DOHH2 (cell line): ENCODE data around the gene GAK.
"Not testable (repeated sequence)": the region's sequence is repeated elsewhere in the genome, so short reads cannot be mapped to it uniquely, and the experiment has no call there.

Source experiments
- H3F3A ChIP-seq: fragments of 200-600 bp; sonication (generic), shearing (Covaris generic); 2 replicates; pipeline ENCODE4 v1.6.0; 2016; ENCODE audit warnings: antibody characterized with exemption, mild to moderate bottlenecking; ENCODE audit not compliant: control insufficient read depth, insufficient read depth
- H3K27ac ChIP-seq: fragments of 200-600 bp; sonication (generic); 2 replicates; pipeline ENCODE4 v1.5.1; 2014; ENCODE audit warnings: low read depth, mild to moderate bottlenecking, low read length, moderate library complexity
- H3K27me3 ChIP-seq: fragments of 200-600 bp; sonication (generic); 2 replicates; pipeline ENCODE4 v1.6.1; 2014; ENCODE audit warnings: mild to moderate bottlenecking, low read length, mixed read lengths; ENCODE audit not compliant: control insufficient read depth
- H3K36me3 ChIP-seq: fragments of 200-600 bp; sonication (generic); 2 replicates; pipeline ENCODE4 v1.6.1; 2014; ENCODE audit warnings: mild to moderate bottlenecking, low read length, moderate library complexity, mixed read lengths; ENCODE audit not compliant: control insufficient read depth
- H3K4me1 ChIP-seq: fragments of 200-600 bp; sonication (generic); 2 replicates; pipeline ENCODE4 v1.6.1; 2014; ENCODE audit warnings: mild to moderate bottlenecking, low read length, mixed read lengths; ENCODE audit not compliant: control insufficient read depth
- H3K4me2 ChIP-seq: fragments of 200-600 bp; sonication (generic); 2 replicates; pipeline ENCODE4 v1.6.0; 2014; ENCODE audit warnings: mild to moderate bottlenecking, low read length, moderate library complexity
- H3K4me3 ChIP-seq: fragments of 200-600 bp; sonication (generic); 2 replicates; pipeline ENCODE4 v1.5.1; 2014; ENCODE audit warnings: mild to moderate bottlenecking, low read length, mixed read lengths
- H3K79me2 ChIP-seq: fragments of 200-600 bp; sonication (generic); 2 replicates; pipeline ENCODE4 v1.6.1; 2014; ENCODE audit warnings: mild to moderate bottlenecking, low read length, mixed read lengths; ENCODE audit not compliant: control insufficient read depth
- H3K9me2 ChIP-seq: fragments of 200-600 bp; sonication (generic); replicated peaks from 2 replicates; pipeline ENCODE4 v1.6.1; 2014; ENCODE audit warnings: mild to moderate bottlenecking, low read length, mixed read lengths; ENCODE audit not compliant: control insufficient read depth
- H3K9me3 ChIP-seq: fragments of 200-600 bp; sonication (generic); 2 replicates; pipeline ENCODE4 v1.6.1; 2014; ENCODE audit warnings: antibody characterized with exemption, low read length, mixed read lengths; ENCODE audit not compliant: control insufficient read depth, insufficient read depth
- H4K20me1 ChIP-seq: fragments of 200-600 bp; sonication (generic); 2 replicates; pipeline ENCODE4 v1.6.0; 2014; ENCODE audit warnings: low read depth, mild to moderate bottlenecking, antibody characterized with exemption, low read length, moderate library complexity; ENCODE audit not compliant: control insufficient read depth, insufficient read depth
- CTCF ChIP-seq: fragments of 200-600 bp; sonication (generic); IDR thresholded peaks from one replicate; pipeline ENCODE4 v1.5.1; 2014; ENCODE audit warnings: antibody characterized with exemption, mild to moderate bottlenecking, low read depth, low read length; ENCODE audit not compliant: poor library complexity, severe bottlenecking
- EZH2phosphoT487 ChIP-seq: fragments of 200-600 bp; sonication (generic); IDR thresholded peaks from 2 replicates; pipeline ENCODE4 v1.6.1; 2017; ENCODE audit warnings: borderline replicate concordance, mild to moderate bottlenecking, antibody characterized with exemption, low read length, moderate library complexity, mixed read lengths

Gene GAK

GRCh38 chr4:925171-925570, 6.9 kb downstream of the GAK start:
- Histone ChIP-seq H3K79me2 (peaks cover 81% of the 10 kb centered on the region), H3K27ac (no peak overlapping the region), H3K4me2 (no peak overlapping the region), H3K9me2 (no peaks in the 10 kb centered on the region), H3K36me3 (0 out of 2 replicates have a peak, but pooled peaks cover 3% of the 10 kb centered on the region), H3K9me3 (no peaks in the 10 kb centered on the region), H3K4me3 (no peak overlapping the region), H3K27me3 (no peaks in the 10 kb centered on the region), H3F3A (peaks cover 29% of the 10 kb centered on the region), H4K20me1 (peaks cover 21% of the 10 kb centered on the region), H3K4me1 (peaks cover 50% of the 10 kb centered on the region)
- TF ChIP-seq EZH2phosphoT487 (no peak), CTCF (no peak)

GRCh38 chr4:924107-925096, 7.7 kb downstream of the GAK start:
- Histone ChIP-seq H3K27ac (no peak overlapping the region), H3K36me3 (0 out of 2 replicates have a peak, but pooled peaks cover 3% of the 10 kb centered on the region), H3K4me3 (no peak overlapping the region), H3K9me3 (no peaks in the 10 kb centered on the region), H3K79me2 (peaks cover 81% of the 10 kb centered on the region), H3K4me1 (peaks cover 44% of the 10 kb centered on the region), H3F3A (peaks cover 26% of the 10 kb centered on the region), H3K9me2 (no peaks in the 10 kb centered on the region), H3K27me3 (no peaks in the 10 kb centered on the region), H4K20me1 (peaks cover 21% of the 10 kb centered on the region), H3K4me2 (no peak overlapping the region)
- no peak for TF ChIP-seq EZH2phosphoT487
- TF ChIP-seq CTCF = no peak

DNA sequence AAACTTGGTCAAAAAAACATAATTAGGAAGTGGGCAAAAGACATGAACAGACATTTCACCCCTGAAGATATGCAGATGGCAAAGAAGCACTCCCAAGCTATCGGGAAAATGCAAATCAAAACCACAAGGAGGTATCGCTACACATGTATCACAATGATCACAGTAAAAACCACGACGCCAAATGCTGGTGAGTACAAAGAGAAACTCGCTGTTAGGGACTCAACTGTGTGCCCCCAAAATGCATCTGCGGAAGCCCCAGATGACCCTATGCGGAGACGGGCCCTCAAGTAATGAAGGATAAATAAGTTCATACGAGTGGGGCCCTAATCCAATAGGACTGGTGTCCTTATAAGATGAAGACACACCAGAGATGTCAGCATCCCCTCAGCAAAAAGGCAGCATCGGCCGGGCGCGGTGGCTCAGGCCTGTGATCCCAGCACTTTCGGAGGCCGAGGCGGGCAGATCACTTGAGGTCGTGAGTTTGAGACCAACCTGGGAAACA, 10.2 kb downstream of the GAK start:
- H3F3A ChIP-seq = peaks cover 26% of the 10 kb centered on the region
- peak overlapping the region; percentile 69 for H3K27ac ChIP-seq
- no peaks in the 10 kb centered on the region for H3K9me2 ChIP-seq
- H3K4me2 ChIP-seq = peak overlapping the region; percentile 72
- H3K36me3 ChIP-seq = peaks cover 3% of the 10 kb centered on the region; the same call in 1 of the 2 replicates
- peaks cover 20% of the 10 kb centered on the region for H4K20me1 ChIP-seq
- no peaks in the 10 kb centered on the region for H3K27me3 ChIP-seq
- peaks cover 44% of the 10 kb centered on the region for H3K4me1 ChIP-seq
- peaks cover 86% of the 10 kb centered on the region for H3K79me2 ChIP-seq
- peak overlapping the region; percentile 50 for H3K4me3 ChIP-seq
- TF ChIP-seq CTCF = no peak
- no peak for TF ChIP-seq EZH2phosphoT487
- H3K9me3 ChIP-seq = peaks cover 6% of the 10 kb centered on the region; the same call in 1 of the 2 replicates

DNA sequence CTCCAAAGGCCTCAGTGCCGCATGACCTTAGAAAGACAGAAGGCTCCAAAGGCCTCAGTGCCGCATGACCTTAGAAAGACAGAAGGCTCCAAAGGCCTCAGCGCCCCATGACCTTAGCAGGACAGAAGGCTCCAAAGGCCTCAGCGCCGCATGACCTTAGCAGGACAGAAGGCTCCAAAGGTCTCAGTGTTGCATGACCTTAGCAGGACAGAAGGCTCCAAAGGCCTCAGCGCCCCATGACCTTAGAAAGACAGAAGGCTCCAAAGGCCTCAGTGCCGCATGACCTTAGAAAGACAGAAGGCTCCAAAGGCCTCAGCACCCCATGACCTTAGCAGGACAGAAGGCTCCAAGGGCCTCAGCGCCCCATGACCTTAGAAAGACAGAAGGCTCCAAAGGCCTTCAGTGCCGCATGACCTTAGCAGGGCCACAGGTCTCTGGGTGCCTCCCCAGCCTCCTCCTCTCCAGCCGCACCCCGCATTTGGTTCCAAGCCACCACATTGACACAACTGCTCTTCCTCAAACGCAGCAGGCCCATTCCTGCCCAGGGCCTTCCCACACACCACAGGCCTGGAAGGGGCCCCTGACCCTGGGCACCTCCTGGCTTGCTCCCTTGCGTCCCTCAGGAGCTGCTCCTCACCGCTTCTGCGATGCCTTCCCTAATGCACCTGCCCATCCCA, 13.0 kb downstream of the GAK start:
- not testable (repeated sequence) for H3K4me2 ChIP-seq, H3K36me3 ChIP-seq, H3K27me3 ChIP-seq, H3K4me3 ChIP-seq, H3K27ac ChIP-seq, H3K9me3 ChIP-seq, H3K9me2 ChIP-seq
- Histone ChIP-seq H3K79me2 (peaks cover 89% of the 10 kb centered on the region), H4K20me1 (peaks cover 24% of the 10 kb centered on the region), H3K4me1 (peaks cover 53% of the 10 kb centered on the region), H3F3A (peaks cover 24% of the 10 kb centered on the region)

DNA sequence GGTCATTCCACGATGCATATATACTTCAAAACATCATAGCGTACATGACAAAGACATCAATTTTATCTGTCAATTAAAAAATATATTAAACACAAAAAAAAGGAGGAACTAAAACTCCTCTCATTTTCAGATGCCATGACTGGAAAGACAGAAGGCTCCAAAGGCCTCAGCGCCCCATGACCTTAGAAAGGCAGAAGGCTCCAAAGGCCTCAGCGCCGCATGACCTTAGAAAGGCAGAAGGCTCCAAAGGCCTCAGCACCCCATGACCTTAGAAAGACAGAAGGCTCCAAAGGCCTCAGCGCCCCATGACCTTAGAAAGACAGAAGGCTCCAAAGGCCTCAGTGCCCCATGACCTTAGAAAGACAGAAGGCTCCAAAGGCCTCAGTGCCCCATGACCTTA, 13.5 kb downstream of the GAK start:
- peaks cover 85% of the 10 kb centered on the region for H3K79me2 ChIP-seq
- not testable (repeated sequence) for H3K27me3 ChIP-seq, H3K4me2 ChIP-seq, H3K36me3 ChIP-seq, H3K9me2 ChIP-seq, H3K27ac ChIP-seq, H3K4me3 ChIP-seq, H3K9me3 ChIP-seq
- H3F3A ChIP-seq = peaks cover 22% of the 10 kb centered on the region
- H3K4me1 ChIP-seq = peaks cover 48% of the 10 kb centered on the region
- H4K20me1 ChIP-seq = peaks cover 23% of the 10 kb centered on the region
